HG02840 (cell line): Measurements from ENCODE around the gene RFX1.

Source experiments
- ATAC-seq: cut with Tn5 transposase; IDR thresholded peaks from one replicate; pipeline ENCODE4 v1.9.1; 2021; ENCODE audit warnings: mild to moderate bottlenecking, moderate library complexity, moderate number of reproducible peaks; ENCODE audit not compliant: unreplicated experiment, low FRiP score

Gene RFX1

GRCh38 chr19:13998426-13998825, 7.7 kb downstream of the RFX1 start:
- ATAC-seq = no peak

GRCh38 chr19:13997631-13997962, 8.5 kb downstream of the RFX1 start:
- ATAC-seq = no peak

DNA sequence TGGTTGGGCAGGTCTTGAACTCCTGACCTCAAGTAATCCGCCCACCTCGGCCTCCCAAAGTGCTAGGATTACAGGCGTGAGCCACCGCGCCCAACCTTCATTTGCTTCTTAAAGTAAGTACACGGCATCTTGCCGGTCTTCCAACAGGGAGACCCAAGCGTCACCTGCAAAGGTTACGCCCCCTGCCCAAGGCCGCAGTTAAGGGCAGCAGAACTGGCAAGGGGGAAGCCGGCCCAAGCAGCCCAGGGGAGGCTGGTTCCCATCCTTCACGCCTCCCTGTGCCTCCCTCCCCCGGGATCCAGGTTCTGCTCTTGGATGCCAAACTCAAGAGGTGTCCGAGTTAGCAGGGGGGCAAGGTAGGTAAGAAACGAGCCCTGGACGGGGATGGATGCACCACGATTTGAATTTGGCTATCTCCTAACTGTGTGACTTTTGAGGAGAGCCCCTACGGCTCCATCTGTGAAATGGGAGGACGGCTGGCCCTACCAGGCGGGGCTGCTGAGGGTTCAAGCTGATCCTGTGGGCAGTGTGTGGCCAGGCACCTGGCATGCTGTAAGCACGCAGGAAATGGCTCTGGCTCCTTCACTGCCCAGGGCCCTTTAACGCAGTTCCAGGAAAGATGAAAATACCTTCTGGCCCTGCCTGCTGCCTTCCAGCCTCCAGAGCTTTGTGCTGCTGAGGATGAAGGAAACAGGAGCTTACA, 9.0 kb downstream of the RFX1 start:
- no peak for ATAC-seq

DNA sequence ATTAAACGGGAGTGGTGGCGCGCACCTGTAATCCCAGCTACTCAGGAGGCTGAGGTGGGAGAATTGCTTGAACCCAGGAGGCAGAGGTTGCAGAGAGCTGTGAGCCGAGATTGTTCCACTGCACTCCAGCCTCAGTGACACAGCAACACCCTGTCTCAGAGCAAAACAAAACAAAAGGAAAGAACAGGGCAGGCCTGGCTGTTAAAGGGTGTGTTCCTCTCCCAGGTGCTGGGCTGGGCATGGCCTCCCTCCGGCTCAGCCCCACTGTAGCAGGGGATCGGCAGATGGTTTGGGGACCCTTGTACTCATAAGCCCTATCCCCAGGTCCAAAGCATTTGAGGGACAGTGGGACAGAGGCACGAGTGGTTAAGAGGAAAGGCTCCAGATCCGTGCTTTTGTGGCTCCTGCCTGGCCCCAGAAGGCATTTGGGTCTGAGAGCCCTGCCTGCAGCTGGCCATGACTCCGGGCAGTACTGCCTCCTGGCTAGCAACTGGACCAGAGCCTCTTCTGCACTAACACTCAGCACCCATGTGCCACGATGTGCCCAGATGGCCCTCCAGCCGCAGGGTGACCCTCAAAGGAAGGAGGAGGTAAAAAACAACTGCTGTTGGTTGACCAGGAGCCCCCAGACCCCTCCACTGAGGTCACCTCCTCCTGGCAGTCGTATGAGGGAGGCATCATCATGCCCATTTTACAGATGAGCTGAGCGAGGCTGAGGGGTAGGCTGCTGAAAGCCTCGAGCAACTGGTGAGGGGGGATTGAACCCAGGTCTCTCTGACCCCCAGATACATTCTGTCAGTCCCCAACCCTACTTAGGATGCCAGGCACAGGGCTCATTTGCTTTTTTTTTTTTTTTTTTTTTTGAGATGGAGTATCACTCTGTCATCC, 10.0 kb downstream of the RFX1 start:
- ATAC-seq = no peak

DNA sequence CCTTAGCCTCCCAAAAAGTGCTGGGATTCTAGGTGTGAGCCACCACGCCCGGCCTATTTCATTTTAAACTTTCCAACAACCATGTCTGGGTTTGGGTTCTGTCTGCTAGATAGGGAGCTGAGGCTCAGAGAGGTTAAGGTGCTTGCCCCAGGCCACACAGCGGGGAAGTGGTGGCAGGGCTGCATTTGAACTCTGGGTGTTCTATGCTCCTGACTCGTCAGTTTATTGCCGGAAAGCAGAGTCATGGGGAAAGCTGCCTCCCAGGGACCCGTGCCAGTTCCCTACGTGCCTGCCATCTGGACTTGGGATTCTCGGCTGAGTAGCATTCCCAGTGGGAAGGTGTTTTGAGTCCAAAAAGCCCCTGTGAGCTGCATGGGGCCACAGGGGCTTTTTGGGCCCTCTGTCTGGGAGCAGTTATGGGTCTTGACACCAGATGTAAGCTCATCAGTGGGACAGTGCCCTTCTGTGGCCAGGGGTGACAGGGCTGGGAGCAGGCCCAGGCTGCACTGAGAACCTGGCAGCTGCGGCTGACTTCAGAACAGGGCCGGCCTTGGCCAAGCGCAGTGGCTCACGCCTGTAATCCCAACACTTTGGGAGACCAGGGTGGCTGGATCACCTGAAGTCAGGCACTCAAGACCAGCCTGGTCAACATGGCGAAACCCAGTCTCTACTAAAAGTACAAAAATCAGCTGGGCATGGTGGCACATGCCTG, 10.9 kb downstream of the RFX1 start:
- no peak for ATAC-seq

DNA sequence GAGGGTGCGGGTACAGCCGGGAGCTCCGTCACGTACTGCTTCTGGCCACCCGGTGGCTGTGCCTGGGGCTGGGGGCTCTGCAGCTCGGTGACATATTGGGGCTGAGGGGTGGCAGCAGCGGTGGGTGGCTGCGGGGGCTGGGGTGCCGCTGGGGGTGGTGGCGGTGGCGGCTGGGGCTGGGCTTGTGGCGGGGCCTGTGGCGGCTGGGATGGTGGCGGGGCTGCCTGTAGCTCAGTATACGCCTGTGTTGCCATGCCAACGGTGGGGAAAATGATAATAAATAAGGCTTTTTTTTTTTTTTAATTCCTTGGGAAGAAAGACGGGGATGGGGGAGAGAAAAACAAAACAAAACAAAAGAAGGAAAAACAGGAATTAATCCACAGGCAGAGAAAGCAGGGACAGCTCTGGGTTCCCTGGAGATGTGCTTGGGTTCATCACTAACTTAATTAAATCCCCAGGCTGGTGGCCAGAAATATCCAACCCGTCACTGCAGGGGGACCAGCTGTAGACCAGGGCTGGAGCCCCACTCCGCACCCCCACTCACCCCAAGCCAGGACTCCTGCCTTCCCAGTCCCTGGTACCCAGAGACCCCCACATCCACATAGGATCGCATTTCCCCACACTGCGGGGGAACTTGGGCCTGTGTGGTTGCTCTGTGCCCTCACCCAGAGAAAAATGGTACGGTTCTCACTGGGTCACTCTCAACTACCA, 12.4 kb downstream of the RFX1 start:
- no peak for ATAC-seq

DNA sequence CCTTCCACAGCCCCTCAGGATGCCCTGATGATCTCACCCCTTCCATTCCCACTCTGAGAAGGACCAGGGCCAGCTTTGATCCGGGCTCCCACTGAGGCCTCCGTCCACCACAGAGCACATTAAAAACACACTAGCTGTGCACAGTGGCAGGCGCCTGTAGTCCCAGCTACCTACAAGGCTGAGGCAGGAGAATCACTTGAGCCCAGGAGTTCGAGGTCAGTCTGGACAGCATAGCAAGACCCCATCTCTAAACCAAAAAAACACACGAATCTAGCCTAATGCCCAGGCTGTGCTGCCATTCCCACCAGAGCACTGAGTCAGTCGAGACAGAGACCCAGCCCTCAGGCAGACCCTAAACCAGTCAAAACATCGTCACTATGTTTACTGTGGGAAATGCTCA, 14.1 kb downstream of the RFX1 start:
- no peak for ATAC-seq

DNA sequence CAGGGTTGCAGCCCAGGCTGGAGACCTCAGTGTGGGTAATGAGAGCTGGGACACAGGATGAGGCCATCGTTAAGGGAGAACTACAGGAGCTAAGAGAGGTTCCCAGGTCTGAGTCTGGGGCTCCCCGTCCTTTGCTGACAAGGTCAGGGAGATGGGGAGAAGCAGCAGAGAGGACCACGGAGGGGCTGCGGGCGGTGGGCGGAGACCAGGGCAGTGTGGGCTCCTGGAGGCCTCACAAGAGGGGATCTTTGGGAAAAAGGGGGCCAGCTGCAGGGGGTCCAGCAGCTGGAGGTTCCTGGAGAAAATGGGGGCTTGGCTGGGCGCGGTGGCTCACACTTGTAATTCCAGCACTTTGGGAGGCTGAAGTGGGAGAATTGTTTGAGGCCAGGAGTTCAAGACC, 16.0 kb downstream of the RFX1 start:
- ATAC-seq = no peak

DNA sequence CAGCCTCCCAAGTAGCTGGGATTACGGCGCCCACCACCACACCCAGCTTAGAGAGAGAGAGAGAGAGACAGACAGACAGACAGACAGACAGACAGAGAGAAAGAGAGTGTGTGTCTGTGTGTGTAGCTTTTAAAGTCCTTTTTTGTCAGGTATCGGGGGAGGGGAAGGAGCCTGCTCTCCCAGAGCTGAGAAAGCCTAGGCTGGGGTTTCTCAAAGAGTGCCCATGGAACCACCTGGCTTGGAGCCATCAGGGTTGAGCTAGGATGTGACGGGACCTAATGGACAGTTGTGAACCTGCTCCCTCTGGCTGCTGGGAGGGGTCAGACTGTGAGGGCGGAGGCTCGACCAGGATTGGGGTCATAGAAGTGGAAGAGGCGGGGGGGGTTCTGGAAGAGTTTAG, 16.6 kb downstream of the RFX1 start:
- no peak for ATAC-seq

DNA sequence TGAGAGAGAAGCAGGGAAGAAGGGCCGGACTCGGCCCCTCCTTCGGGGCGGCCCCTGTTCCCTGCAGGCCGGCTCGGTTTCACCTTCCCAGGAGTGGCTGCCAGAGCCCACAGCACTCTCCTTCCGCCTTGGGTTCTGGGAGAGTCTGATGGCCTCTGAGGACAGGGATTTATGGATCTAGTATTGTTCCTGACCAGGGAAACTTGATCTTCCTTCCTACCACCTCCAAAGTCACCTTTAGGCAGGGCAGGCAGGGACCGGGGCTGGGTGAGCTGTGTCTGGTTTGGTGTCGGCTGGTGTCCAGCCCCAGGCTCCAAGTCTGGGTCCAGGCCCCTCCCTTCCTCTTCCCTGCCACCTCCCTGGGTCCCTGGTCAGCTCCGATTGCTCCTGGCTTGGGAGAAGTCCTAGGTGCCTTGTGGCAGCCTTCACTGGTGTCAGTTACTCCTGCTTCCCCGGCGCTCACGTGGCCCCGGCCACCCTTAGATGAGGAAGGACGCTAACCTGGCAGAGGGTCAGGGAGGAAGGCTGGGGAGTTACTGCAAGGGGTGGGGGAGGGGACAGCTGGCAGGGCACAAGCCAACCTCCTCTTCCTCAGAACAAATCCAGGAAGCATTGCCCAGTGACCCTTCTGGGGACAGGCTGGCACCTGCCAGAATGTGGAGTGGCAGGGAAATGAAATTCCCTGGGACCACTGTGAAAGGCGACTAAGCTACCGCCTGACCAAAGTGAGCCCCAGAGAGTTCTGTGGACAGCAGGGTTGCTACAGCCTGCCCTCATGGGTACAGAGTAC, 18.8 kb downstream of the RFX1 start:
- ATAC-seq = no peak

DNA sequence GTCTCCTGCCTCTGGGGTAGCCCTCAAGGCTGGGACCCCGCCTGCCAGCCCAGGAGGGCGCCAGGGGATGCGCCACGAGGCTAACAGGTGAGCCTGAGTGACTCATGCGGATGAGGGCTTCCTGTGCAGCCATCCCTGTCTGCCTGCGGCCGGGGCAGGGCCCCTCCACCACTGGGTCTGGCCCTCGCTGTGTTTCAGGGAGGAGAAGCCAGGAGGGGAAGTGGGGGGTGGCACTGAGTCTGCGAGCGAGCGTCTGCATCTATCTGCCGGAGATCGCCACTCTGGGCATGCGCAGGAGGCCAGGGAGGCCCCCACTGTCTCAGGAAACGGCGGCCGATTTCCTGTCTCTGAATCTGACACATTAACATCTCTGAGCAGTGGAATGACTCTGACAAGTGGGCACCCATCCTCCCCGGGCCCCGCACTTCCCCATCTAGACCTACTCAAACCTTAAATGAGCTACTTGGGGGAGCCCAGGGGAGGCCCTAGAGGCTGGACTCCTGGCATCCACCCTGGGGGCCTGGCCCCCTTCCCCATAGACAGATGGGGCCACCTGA, 19.7 kb downstream of the RFX1 start:
- peak; percentile 81 for ATAC-seq

DNA sequence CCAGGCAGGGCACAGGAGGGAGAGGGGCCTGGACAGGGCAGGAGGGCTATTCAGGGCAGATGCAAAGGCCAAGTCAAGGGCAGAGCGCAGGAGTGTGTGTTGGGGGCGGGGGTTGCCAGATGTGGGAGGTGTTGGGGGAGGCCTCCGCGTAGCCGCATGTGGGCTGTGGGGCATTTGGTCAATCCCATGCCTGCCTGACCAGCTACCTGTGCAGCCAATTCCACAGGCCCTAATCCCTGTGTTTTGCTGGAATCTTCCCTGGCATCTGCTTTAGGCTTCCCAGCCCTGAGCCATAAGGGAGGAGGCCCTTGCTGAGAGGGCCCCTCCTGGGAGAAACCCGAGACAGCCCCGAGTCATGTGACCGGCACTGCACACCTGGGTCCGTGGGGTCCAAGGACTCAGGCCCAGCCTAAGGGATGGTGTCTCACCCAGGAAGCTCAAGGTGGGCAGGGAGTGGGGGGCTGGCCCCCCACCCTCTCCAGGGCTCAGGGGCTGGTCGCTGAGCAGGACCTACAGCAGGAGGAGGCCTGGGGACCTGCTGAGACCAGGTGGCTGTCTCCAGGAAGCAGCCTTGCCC, 20.3 kb downstream of the RFX1 start:
- peak; percentile 30 for ATAC-seq

DNA sequence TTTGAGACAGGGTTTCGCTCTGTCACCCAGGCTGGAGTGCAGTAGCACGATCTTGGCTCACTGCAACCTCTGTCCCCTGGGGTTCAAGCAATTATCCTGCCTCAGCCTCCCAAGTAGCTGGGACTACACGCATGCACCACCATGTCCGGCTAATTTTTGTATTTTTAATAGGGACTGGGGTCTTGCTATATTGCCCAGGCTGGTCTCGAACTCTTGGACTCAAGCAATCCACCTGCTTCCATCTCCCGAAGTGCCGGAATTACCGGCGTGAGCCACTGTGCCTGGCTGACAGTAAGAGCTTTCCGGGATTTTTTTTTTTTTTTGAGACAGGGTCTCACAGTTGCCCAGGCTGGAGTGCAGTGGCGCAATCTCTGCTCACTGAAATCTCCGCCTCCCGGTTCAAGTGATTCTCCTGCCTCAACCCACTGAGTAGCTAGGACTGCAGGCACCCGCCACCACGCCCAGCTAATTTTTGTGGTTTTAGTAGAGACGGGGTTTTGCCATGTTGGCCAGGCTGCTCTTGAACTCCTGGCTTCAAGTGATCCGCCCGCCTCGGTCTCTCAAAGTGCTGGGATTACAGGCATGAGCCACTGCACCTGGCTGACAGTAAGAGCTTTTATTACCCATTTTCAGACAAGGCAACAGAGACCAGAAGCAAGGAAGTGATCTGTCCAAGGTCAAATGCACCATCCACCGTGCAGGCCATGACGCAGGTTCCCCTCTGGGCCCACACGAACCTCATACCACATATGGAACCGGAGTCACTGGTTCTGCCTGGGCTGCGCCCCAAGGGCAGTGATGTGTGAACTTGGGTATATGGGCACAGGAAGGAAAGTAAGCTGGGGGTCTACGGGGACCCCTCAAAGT, 21.0 kb downstream of the RFX1 start:
- ATAC-seq = no peak

DNA sequence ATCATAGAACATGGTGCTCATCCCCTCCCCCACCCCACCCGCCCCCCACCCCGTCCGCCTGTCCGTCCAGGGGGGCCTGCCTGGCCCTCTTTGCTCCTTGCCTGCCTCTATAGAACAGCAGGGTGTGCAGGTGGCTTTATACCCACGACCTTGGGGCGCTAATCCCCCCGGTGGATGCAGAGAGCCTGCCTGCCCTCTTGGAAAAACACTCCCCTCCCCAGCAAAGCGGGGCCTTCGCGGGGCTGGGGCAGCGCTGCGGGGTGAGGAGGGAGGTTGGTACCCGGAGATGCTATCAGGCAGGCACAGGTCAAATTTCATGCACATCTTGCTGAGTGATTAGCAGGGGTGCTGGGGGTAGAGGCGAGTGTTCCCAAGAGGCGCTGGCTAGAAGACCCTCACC, 21.9 kb downstream of the RFX1 start:
- no peak for ATAC-seq

- no peak for ATAC-seq
These were observed 22.8 kb downstream of the RFX1 start for GRCh38 chr19:13983213-13983889.

DNA sequence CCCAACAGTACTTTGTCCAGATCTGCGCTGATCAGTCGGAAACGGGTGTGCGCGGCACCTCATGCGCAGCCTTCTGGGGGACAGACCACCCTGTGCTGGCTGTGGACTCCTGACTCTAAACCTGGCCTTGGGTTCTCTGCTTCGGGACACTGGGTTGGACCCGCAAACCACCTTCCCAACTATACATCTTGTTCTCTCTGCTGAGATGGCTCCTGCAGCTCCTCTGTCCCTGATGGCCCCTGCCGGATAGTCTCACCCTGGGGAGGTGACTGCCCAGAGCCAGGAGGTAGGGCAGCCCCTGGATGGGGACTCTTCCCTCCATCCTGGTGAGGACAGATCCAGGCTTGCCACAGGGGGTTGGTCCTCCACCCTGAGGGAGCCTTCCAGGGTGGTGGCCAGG, 23.3 kb downstream of the RFX1 start:
- ATAC-seq = no peak

DNA sequence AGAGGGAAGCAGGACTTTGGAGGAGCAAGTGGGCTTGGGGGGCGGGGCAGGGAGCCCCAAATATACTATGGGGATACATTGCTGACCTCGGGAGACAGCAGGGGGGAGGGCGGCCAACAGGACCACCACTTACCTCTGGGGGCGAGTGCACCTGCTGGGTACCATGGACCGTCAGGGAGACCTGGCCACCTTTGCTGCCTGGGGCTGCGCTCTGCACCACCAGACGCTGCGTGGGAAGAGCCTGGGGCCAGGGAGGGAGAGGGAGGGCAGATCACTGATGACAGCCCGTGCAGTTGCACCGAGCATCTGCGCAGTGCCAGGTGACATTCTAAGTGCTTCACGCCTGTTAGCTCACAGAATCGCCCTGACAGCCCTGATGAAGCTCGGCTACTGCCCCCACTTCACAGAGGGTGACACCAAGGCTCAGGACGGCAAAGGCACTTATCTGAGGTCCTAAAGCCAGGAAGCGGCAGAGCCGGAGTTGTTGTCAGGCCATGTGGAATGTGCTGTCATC, 24.1 kb downstream of the RFX1 start:
- ATAC-seq = no peak

- ATAC-seq = no peak
These were observed 24.7 kb downstream of the RFX1 start for GRCh38 chr19:13981467-13981866.
